SK-N-SH treated with all-trans-retinoic acid at 6 μM for 48 hours (cell line): ENCODE data around the gene HSPA12A.

Source experiments
- ATAC-seq: fragments of 200-7000 bp; cut with Tn5 transposase; 3 replicates; pipeline ENCODE4 v1.9.1; 2020; ENCODE audit warnings: mild to moderate bottlenecking, moderate library complexity
- ARNTL ChIP-seq: fragments of 450-650 bp; formaldehyde crosslinking; IDR thresholded peaks from 2 replicates; pipeline ENCODE4 v1.5.0; 2020; ENCODE audit warnings: low read depth, mild to moderate bottlenecking, moderate library complexity, borderline replicate concordance
- ESRRG ChIP-seq: fragments of 250-450 bp; sonication (Bioruptor Pico); IDR thresholded peaks from 2 replicates; pipeline ENCODE4 v1.6.1; 2021; ENCODE audit warnings: mild to moderate bottlenecking
- GLIS3 ChIP-seq: fragments of 250-450 bp; sonication (Bioruptor Pico); IDR thresholded peaks from 2 replicates; pipeline ENCODE4 v1.5.0; 2020; ENCODE audit warnings: mild to moderate bottlenecking, moderate library complexity
- RARB ChIP-seq: fragments of 250-450 bp; sonication (Bioruptor Pico); IDR thresholded peaks from 2 replicates; pipeline ENCODE4 v1.8.0; 2021; ENCODE audit warnings: mild to moderate bottlenecking, moderate library complexity
- TOX ChIP-seq: fragments of 250-450 bp; sonication (Bioruptor Pico); IDR thresholded peaks from 2 replicates; pipeline ENCODE4 v1.8.0; 2021; ENCODE audit warnings: mild to moderate bottlenecking, moderate library complexity, borderline replicate concordance
- ZC3H10 ChIP-seq: fragments of 250-450 bp; sonication (Bioruptor Pico); IDR thresholded peaks from 2 replicates; pipeline ENCODE4 v1.5.1; 2021; ENCODE audit warnings: mild to moderate bottlenecking, moderate library complexity
- ZNF70 ChIP-seq: fragments of 450-650 bp; formaldehyde crosslinking; IDR thresholded peaks from 2 replicates; pipeline ENCODE4 v1.5.0; 2020; ENCODE audit warnings: mild to moderate bottlenecking, moderate library complexity
- ZNF8 ChIP-seq: fragments of 450-650 bp; formaldehyde crosslinking; IDR thresholded peaks from 2 replicates; pipeline ENCODE4 v1.5.0; 2020; ENCODE audit warnings: mild to moderate bottlenecking, moderate library complexity
- TF ChIP-seq, protein P1 (sequence below): fragments of 250-450 bp; sonication (Bioruptor Pico); IDR thresholded peaks from 2 replicates; pipeline ENCODE4 v1.5.1; 2020; ENCODE audit warnings: low read depth, mild to moderate bottlenecking, moderate library complexity
- TF ChIP-seq, protein P2 (sequence below): fragments of 250-450 bp; sonication (Bioruptor Pico); IDR thresholded peaks from 2 replicates; pipeline ENCODE4 v1.8.0; 2021; ENCODE audit warnings: low read depth, mild to moderate bottlenecking, moderate library complexity, borderline replicate concordance
- TF ChIP-seq, protein P3 (sequence below): fragments of 250-450 bp; sonication (Bioruptor Pico); IDR thresholded peaks from 2 replicates; pipeline ENCODE4 v1.8.0; 2020; ENCODE audit warnings: mild to moderate bottlenecking, moderate library complexity, borderline replicate concordance
- TF ChIP-seq, protein P4 (sequence below): fragments of 250-450 bp; sonication (Bioruptor Pico); IDR thresholded peaks from 2 replicates; pipeline ENCODE4 v1.5.1; 2021; ENCODE audit warnings: mild to moderate bottlenecking, moderate library complexity
- TF ChIP-seq, protein P5 (sequence below): fragments of 250-450 bp; sonication (Bioruptor Pico); IDR thresholded peaks from 2 replicates; pipeline ENCODE4 v1.5.0; 2020; ENCODE audit warnings: mild to moderate bottlenecking, moderate library complexity

The HSPA12A gene, protein sequence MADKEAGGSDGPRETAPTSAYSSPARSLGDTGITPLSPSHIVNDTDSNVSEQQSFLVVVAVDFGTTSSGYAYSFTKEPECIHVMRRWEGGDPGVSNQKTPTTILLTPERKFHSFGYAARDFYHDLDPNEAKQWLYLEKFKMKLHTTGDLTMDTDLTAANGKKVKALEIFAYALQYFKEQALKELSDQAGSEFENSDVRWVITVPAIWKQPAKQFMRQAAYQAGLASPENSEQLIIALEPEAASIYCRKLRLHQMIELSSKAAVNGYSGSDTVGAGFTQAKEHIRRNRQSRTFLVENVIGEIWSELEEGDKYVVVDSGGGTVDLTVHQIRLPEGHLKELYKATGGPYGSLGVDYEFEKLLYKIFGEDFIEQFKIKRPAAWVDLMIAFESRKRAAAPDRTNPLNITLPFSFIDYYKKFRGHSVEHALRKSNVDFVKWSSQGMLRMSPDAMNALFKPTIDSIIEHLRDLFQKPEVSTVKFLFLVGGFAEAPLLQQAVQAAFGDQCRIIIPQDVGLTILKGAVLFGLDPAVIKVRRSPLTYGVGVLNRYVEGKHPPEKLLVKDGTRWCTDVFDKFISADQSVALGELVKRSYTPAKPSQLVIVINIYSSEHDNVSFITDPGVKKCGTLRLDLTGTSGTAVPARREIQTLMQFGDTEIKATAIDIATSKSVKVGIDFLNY

DNA sequence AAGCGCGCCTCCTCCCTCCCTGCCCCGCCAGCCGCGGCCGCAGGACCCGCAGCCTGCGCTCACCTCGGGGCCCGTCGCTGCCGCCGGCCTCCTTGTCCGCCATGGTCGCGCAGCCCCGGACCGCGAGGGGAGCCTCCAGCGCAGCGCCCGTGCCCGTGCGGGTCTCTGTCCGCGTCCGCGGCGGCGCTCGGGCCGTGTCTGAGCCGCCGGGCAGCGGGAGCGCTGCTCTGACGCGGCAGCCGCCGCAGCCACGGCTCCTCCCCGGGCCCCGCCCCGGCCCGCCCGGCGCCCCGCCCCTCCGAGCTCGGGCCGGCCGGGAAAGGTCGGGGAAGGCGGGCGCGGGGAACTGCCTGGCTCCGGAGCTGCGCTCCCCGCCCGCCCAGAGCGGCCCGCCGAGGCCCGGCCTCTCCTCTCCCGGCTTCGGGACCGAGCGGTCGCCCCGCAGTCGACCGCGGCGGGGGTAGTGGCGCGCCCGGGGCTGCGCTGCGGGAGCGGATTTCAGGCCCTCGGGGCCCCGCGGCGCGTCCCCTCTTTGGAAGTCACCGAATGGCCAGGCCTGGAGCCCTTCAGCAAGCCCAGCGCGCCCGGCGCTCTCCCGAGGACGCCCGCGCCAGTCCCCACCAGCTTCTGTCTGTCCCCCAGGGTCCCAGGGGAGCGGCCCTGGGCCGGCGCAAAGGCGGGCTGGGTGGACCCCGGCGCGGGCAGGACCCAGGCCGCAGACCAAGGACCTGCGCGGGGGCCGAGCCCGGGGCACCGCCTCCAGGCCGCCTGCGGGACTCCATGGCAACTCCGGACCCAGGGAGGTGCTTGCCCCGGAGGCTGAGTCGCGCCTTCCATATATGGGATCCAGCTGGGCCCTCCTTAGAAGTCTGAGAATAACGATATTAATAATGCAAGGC is at the start of gene HSPA12A:
TSS of gene HSPA12A (minus strand) at position 200 of the 899 bp plus-strand sequence. CDS start at position 103, 97 bp downstream.
- TF ChIP-seq, protein P1, sequence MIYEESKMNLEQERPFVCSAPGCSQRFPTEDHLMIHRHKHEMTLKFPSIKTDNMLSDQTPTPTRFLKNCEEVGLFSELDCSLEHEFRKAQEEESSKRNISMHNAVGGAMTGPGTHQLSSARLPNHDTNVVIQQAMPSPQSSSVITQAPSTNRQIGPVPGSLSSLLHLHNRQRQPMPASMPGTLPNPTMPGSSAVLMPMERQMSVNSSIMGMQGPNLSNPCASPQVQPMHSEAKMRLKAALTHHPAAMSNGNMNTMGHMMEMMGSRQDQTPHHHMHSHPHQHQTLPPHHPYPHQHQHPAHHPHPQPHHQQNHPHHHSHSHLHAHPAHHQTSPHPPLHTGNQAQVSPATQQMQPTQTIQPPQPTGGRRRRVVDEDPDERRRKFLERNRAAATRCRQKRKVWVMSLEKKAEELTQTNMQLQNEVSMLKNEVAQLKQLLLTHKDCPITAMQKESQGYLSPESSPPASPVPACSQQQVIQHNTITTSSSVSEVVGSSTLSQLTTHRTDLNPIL (CRISPR knock-in tag) = no peak
- TF ChIP-seq ZNF70 (CRISPR knock-in tag) = no peak
- TF ChIP-seq TOX = no peak
- TF ChIP-seq, protein P2, sequence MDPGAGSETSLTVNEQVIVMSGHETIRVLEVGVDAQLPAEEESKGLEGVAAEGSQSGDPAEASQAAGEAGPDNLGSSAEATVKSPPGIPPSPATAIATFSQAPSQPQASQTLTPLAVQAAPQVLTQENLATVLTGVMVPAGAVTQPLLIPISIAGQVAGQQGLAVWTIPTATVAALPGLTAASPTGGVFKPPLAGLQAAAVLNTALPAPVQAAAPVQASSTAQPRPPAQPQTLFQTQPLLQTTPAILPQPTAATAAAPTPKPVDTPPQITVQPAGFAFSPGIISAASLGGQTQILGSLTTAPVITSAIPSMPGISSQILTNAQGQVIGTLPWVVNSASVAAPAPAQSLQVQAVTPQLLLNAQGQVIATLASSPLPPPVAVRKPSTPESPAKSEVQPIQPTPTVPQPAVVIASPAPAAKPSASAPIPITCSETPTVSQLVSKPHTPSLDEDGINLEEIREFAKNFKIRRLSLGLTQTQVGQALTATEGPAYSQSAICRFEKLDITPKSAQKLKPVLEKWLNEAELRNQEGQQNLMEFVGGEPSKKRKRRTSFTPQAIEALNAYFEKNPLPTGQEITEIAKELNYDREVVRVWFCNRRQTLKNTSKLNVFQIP = no peak
- TF ChIP-seq, protein P3, sequence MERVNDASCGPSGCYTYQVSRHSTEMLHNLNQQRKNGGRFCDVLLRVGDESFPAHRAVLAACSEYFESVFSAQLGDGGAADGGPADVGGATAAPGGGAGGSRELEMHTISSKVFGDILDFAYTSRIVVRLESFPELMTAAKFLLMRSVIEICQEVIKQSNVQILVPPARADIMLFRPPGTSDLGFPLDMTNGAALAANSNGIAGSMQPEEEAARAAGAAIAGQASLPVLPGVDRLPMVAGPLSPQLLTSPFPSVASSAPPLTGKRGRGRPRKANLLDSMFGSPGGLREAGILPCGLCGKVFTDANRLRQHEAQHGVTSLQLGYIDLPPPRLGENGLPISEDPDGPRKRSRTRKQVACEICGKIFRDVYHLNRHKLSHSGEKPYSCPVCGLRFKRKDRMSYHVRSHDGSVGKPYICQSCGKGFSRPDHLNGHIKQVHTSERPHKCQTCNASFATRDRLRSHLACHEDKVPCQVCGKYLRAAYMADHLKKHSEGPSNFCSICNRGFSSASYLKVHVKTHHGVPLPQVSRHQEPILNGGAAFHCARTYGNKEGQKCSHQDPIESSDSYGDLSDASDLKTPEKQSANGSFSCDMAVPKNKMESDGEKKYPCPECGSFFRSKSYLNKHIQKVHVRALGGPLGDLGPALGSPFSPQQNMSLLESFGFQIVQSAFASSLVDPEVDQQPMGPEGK = no peak
- TF ChIP-seq ESRRG (CRISPR knock-in tag) = no peak
- no peak for TF ChIP-seq ARNTL (CRISPR knock-in tag)
- no peak for TF ChIP-seq ZC3H10
- TF ChIP-seq, protein P4, sequence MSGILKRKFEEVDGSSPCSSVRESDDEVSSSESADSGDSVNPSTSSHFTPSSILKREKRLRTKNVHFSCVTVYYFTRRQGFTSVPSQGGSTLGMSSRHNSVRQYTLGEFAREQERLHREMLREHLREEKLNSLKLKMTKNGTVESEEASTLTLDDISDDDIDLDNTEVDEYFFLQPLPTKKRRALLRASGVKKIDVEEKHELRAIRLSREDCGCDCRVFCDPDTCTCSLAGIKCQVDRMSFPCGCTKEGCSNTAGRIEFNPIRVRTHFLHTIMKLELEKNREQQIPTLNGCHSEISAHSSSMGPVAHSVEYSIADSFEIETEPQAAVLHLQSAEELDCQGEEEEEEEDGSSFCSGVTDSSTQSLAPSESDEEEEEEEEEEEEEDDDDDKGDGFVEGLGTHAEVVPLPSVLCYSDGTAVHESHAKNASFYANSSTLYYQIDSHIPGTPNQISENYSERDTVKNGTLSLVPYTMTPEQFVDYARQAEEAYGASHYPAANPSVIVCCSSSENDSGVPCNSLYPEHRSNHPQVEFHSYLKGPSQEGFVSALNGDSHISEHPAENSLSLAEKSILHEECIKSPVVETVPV (CRISPR knock-in tag) = no peak
- no peak for TF ChIP-seq GLIS3 (CRISPR knock-in tag)
- TF ChIP-seq, protein P5, sequence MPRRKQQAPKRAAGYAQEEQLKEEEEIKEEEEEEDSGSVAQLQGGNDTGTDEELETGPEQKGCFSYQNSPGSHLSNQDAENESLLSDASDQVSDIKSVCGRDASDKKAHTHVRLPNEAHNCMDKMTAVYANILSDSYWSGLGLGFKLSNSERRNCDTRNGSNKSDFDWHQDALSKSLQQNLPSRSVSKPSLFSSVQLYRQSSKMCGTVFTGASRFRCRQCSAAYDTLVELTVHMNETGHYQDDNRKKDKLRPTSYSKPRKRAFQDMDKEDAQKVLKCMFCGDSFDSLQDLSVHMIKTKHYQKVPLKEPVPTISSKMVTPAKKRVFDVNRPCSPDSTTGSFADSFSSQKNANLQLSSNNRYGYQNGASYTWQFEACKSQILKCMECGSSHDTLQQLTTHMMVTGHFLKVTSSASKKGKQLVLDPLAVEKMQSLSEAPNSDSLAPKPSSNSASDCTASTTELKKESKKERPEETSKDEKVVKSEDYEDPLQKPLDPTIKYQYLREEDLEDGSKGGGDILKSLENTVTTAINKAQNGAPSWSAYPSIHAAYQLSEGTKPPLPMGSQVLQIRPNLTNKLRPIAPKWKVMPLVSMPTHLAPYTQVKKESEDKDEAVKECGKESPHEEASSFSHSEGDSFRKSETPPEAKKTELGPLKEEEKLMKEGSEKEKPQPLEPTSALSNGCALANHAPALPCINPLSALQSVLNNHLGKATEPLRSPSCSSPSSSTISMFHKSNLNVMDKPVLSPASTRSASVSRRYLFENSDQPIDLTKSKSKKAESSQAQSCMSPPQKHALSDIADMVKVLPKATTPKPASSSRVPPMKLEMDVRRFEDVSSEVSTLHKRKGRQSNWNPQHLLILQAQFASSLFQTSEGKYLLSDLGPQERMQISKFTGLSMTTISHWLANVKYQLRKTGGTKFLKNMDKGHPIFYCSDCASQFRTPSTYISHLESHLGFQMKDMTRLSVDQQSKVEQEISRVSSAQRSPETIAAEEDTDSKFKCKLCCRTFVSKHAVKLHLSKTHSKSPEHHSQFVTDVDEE (CRISPR knock-in tag) = no peak
- TF ChIP-seq RARB = no peak
- TF ChIP-seq, all 23 proteins: peak for 0
- ATAC-seq = peak; percentile 90

DNA sequence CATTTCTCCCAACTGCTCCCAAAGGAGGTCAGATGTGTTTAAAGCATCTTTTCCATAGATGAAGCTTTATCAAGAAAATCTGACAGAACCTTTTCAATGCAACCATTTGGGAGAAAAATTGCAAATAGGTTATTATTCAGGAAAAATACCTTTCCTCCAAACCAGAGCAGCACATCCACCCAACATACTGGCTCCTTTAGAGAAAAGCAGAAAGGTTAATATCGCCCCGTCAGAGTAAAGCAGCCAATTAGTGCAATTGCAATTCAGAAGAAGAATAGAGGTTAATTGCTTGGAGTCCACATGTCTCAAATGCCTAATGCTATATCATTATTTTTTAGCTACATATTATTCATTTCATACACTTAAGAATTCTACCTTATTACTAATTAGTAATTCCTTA is 48.9 kb upstream of the HSPA12A start:
- TF ChIP-seq, protein P2 = no peak
- TF ChIP-seq ZNF8 (CRISPR knock-in tag) = no peak
- TF ChIP-seq, all 23 proteins: peak for 0
- no peak for ATAC-seq
